Measurements from ENCODE around the gene CCDC92B. TPM values are rescaled to one million over a fixed set of nuclear protein-coding genes. Genes with fewer than 3 reads are reported as not detected.

The CCDC92B gene
- total RNA-seq, 1 donor from 2014 or later: 0.35 TPM

DNA sequence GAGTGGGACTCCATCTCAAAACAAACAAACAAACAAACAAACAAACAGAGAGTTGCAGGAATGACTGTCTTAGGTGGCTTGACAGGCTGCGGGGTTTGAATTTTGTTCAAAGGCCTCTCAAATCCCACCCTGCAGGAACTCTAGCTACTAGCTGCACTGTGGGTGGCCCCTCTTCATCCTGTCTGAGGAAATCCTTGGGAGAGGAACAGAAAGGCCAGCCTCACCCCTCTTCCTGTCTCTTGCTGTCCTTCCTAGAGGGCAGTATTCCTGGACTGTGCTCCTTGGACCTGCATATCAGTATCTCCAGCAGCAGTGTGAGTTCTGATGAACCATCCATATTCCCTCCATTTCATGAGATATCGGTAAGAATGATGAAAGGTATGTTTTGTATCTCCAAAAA, 2.0 kb upstream of the CCDC92B start:
- H3K4me1 Mint-ChIP-seq: peaks cover 2% of the 10 kb centered on the region
- no peaks in the 10 kb centered on the region for H3K9me3 Mint-ChIP-seq
- TF ChIP-seq, protein P1, sequence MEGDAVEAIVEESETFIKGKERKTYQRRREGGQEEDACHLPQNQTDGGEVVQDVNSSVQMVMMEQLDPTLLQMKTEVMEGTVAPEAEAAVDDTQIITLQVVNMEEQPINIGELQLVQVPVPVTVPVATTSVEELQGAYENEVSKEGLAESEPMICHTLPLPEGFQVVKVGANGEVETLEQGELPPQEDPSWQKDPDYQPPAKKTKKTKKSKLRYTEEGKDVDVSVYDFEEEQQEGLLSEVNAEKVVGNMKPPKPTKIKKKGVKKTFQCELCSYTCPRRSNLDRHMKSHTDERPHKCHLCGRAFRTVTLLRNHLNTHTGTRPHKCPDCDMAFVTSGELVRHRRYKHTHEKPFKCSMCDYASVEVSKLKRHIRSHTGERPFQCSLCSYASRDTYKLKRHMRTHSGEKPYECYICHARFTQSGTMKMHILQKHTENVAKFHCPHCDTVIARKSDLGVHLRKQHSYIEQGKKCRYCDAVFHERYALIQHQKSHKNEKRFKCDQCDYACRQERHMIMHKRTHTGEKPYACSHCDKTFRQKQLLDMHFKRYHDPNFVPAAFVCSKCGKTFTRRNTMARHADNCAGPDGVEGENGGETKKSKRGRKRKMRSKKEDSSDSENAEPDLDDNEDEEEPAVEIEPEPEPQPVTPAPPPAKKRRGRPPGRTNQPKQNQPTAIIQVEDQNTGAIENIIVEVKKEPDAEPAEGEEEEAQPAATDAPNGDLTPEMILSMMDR (conservative IDR thresholded peaks at IDR 0.05): no peak
- H3K36me3 Mint-ChIP-seq (ENCODE audit: low read depth): no peaks in the 10 kb centered on the region
- no peak for DNase-seq (ENCODE audit: low read depth, low spot score)
- no peak overlapping the region for H3K27ac Mint-ChIP-seq (ENCODE audit: unreplicated experiment)
- peaks cover 85% of the 10 kb centered on the region for H3K27me3 Mint-ChIP-seq (ENCODE audit: low read depth)
- H3K4me3 Mint-ChIP-seq: no peak overlapping the region

DNA sequence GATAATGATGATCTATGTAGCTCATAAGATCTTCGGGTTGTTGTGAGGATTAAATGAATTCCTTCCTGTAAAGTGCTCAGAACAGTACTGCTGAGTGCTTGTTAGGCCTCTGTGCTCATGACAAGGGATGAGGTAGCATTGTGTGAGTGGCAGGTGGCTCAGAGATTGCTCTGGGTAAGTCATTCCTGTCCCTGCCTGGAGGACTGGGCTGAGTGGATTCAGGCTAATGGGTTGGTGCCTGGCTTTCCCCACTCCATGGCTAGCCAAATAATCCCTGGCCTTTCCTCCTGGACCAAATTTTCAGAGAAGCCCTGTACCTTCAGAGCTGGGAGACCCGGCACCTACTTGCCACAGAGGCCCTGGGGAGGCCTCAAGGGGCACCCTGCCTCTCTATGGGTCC, 1.3 kb upstream of the CCDC92B start:
- TF ChIP-seq, protein P1 (conservative IDR thresholded peaks at IDR 0.05): no peak
- Mint-ChIP-seq H3K27me3 (ENCODE audit: low read depth) (peaks cover 85% of the 10 kb centered on the region), H3K9me3 (no peaks in the 10 kb centered on the region), H3K36me3 (ENCODE audit: low read depth) (no peaks in the 10 kb centered on the region), H3K4me1 (peaks cover 3% of the 10 kb centered on the region), H3K4me3 (no peak overlapping the region), H3K27ac (ENCODE audit: unreplicated experiment) (no peak overlapping the region)
- DNase-seq (ENCODE audit: low read depth, low spot score): no peak

DNA sequence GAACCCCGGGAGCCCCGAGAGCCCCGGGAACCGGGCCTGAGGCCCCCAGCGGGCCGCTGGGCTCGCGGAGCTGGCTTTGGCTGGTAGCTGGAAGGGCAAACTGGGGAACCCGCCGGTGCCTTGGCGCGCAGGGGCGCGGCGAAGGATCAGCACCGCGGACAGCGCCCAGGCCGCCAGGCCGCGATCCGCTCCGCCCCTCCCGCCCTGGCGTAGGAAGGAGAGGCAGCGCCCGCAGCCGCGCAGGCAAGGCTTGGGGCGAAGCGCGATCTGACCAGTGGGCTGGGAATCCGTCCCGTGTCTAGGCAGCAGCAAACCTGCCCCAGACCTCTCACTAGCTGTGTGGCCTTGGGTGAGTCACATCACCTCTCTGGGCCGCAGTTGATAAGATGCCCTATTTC, 331 bp upstream of the CCDC92B start:
- H3K36me3 Mint-ChIP-seq (ENCODE audit: low read depth): no peaks in the 10 kb centered on the region
- H3K27me3 Mint-ChIP-seq (ENCODE audit: low read depth): peaks cover 87% of the 10 kb centered on the region
- H3K4me1 Mint-ChIP-seq: peaks cover 11% of the 10 kb centered on the region
- no peak overlapping the region for H3K4me3 Mint-ChIP-seq
- TF ChIP-seq, protein P1 (conservative IDR thresholded peaks at IDR 0.05): no peak
- no peak overlapping the region for H3K27ac Mint-ChIP-seq (ENCODE audit: unreplicated experiment)
- DNase-seq (ENCODE audit: low read depth, low spot score): peak; percentile 86
- no peaks in the 10 kb centered on the region for H3K9me3 Mint-ChIP-seq

DNA sequence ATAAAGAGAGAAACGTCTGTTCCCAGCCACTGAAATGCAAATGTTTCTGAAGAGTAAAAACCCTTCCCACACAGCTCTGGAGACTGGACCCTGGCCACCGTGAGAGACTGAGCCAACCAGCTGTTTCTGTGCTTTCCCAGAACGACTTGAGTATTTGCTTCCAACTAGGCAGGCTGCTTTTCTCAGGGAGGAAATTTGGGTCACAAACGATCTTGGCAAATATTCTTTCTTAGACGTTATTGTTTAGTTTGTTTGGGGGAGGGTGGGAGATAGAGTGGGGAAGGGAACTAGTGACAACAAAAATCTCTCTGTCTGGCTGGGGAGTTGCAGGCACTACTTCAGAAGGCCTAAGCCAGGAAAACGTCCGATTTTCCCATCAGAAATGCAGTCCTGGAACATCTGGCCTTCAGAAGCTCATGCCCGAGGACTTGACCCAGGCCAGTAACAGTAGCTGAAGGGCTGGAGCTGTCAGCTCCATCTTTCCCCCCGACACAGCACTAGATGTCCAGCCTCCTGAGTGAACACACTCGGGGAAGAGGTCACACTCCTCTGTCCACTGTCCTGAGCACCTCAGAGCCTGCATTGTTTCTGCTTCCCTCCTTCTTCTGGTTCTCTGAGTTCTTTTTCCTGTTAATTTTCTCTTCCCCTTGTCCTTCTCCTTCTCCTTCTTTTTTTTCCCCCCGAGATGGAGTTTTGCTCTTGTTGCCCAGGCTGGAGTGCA, 4.0 kb downstream of the CCDC92B start:
- Mint-ChIP-seq H3K9me3 (no peaks in the 10 kb centered on the region), H3K4me3 (no peak overlapping the region), H3K4me1 (peaks cover 14% of the 10 kb centered on the region), H3K36me3 (ENCODE audit: low read depth) (no peaks in the 10 kb centered on the region), H3K27ac (ENCODE audit: unreplicated experiment) (no peak overlapping the region), H3K27me3 (ENCODE audit: low read depth) (peaks cover 69% of the 10 kb centered on the region)
- DNase-seq (ENCODE audit: low read depth, low spot score): no peak
- TF ChIP-seq, protein P1 (conservative IDR thresholded peaks at IDR 0.05): no peak

DNA sequence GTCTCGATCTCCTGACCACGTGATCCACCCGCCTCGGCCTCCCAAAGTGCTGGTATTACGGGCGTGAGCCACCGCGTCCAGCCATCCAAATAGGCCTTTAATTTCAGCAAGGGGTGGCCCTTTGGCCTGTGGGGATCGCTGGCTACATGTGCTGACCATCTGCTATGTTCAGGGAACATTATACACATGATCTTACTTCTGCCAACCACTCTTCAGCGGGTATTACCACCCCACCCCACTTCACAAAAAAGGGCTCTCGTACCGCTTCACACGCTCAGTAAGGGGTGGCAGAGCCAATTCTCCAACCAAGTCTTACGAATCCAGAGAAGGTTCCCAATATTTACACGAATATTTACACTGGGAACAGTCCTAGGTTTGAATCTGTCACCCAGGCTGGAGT, 11.8 kb downstream of the CCDC92B start:
- no peaks in the 10 kb centered on the region for H3K4me1 Mint-ChIP-seq
- H3K4me3 Mint-ChIP-seq: no peak overlapping the region

More for the DNA sequence above, 11.8 kb downstream of the CCDC92B start:
- TF ChIP-seq, protein P1 (conservative IDR thresholded peaks at IDR 0.05): no peak
- Mint-ChIP-seq H3K27me3 (ENCODE audit: low read depth) (peaks cover 20% of the 10 kb centered on the region), H3K36me3 (ENCODE audit: low read depth) (no peaks in the 10 kb centered on the region), H3K27ac (ENCODE audit: unreplicated experiment) (no peak overlapping the region), H3K9me3 (no peaks in the 10 kb centered on the region)
- no peak for DNase-seq (ENCODE audit: low read depth, low spot score)

All from neural crest cell (in vitro differentiated cells).